ENCODE data around the gene GDAP2.

DNA sequence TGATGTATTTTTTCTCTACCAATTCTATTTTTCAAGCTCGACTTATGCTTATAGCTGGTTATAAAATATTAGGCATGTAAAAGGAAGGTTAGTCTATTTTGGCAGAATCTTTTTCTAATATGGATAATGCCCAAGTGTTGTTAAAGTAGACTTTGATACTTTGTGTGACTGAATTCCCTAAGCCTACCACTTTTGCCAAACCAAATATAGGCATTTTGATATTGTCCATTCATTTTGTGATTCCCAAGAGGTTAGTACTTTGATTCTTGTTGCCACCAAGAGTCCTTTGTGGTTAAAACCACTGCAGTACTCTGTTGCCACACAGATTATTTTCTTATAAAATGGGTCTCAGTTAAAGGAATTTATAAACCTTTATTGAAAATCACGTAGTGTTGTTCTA lies 4.3 kb upstream of the GDAP2 start:
- TF ChIP-seq EZH2 (IDR thresholded peaks at IDR 0.05; ENCODE audit: insufficient read depth, low read length): no peak
- TF ChIP-seq, protein P1, sequence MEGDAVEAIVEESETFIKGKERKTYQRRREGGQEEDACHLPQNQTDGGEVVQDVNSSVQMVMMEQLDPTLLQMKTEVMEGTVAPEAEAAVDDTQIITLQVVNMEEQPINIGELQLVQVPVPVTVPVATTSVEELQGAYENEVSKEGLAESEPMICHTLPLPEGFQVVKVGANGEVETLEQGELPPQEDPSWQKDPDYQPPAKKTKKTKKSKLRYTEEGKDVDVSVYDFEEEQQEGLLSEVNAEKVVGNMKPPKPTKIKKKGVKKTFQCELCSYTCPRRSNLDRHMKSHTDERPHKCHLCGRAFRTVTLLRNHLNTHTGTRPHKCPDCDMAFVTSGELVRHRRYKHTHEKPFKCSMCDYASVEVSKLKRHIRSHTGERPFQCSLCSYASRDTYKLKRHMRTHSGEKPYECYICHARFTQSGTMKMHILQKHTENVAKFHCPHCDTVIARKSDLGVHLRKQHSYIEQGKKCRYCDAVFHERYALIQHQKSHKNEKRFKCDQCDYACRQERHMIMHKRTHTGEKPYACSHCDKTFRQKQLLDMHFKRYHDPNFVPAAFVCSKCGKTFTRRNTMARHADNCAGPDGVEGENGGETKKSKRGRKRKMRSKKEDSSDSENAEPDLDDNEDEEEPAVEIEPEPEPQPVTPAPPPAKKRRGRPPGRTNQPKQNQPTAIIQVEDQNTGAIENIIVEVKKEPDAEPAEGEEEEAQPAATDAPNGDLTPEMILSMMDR (IDR thresholded peaks at IDR 0.05; ENCODE audit: insufficient read depth, low read depth, low read length): no peak

Measured in astrocyte (in vitro differentiated cells and primary cell).